GM13977 (cell line): ENCODE measurements around the gene CBX7.

ENCODE experiments used
- DNase-seq: peaks from one replicate; pipeline ENCODE4 v3.0.0; 2012; ENCODE audit warnings: low spot score
- CTCF ChIP-seq: IDR thresholded peaks from 2 replicates; pipeline ENCODE4 v1.5.1; 2012; ENCODE audit warnings: mild to moderate bottlenecking, control low read depth; ENCODE audit not compliant: insufficient read depth; ENCODE audit errors: extremely low read depth, missing control alignments
- in situ Hi-C: fragments of 300-500 bp; cut with MboI; formaldehyde crosslinking; loops from one replicate; pipeline ENCODE4 v1.12.0; 2022; ENCODE audit warnings: low sequenced_read_pairs, low pct_unique_long_range_greater_than_20kb, mixed read lengths, inconsistent platforms; ENCODE audit not compliant: unreplicated experiment

Gene CBX7

GRCh38 chr22:39136317-39136716 is 16.2 kb downstream of the CBX7 start:
- no peak for DNase-seq
- no peak for TF ChIP-seq CTCF
- in situ Hi-C loops: no loop called here

- peak; percentile 70 for DNase-seq
- in situ Hi-C loops: no loop called here
- TF ChIP-seq CTCF: peak; percentile 52
Observed at GRCh38 chr22:39135092-39135896, 17.2 kb downstream of the CBX7 start.

GRCh38 chr22:39134366-39135091 is 18.0 kb downstream of the CBX7 start:
- no peak for TF ChIP-seq CTCF
- in situ Hi-C loops: no loop called here
- peak; percentile 12 for DNase-seq

GRCh38 chr22:39133871-39134270 is 18.6 kb downstream of the CBX7 start:
- in situ Hi-C loops: no loop called here

GRCh38 chr22:39132871-39133524 is 19.5 kb downstream of the CBX7 start:
- in situ Hi-C loops: no loop called here
- peak; percentile 20 for DNase-seq

More at GRCh38 chr22:39133871-39134270, 18.6 kb downstream of the CBX7 start:
- DNase-seq: no peak
- no peak for TF ChIP-seq CTCF

More at GRCh38 chr22:39132871-39133524, 19.5 kb downstream of the CBX7 start:
- TF ChIP-seq CTCF: no peak
